ENCODE measurements around the gene TMEM53.

- no peak for TF ChIP-seq RFX5 (IDR thresholded peaks at IDR 0.05; ENCODE audit: borderline replicate concordance, low read depth, low read length)
- no peak for TF ChIP-seq CTCF (IDR thresholded peaks at IDR 0.05; ENCODE audit: control extremely low read depth in 1 of 3, insufficient read depth in 1 of 3, low read depth in 1 of 3, low read length in 3 of 3)
- TF ChIP-seq EZH2 (IDR thresholded peaks at IDR 0.05; ENCODE audit: low read depth, low read length, severe bottlenecking): no peak
- no peak for TF ChIP-seq USF2 (IDR thresholded peaks at IDR 0.05; ENCODE audit: low read length)
- TF ChIP-seq POLR2A (IDR thresholded peaks at IDR 0.05; ENCODE audit: control extremely low read depth in 1 of 2, low read depth in 2 of 2, low read length in 2 of 2): no peak
- TF ChIP-seq CHD1 (IDR thresholded peaks at IDR 0.05; ENCODE audit: low read depth, low read length): no peak
- TF ChIP-seq MAFK (IDR thresholded peaks at IDR 0.05; ENCODE audit: low read depth, low read length): no peak
- no peak for TF ChIP-seq SIX5 (IDR thresholded peaks at IDR 0.05; ENCODE audit: low read depth, low read length)
- no peak for TF ChIP-seq YY1 (IDR thresholded peaks at IDR 0.05; ENCODE audit: low read depth, low read length)
Measured at GRCh38 chr1:44693159-44693558, 18.9 kb upstream of the TMEM53 start.

All from H1 (cell line).